Hepatic stellate cell (primary cell): Measurements from ENCODE around the gene NAGPA.

Experiments used
- DNase-seq: peaks from one replicate; pipeline ENCODE4 v3.0.0; 2011; ENCODE audit warnings: low spot score

The NAGPA gene

GRCh38 chr16:5027575-5028235 lies 6.0 kb downstream of the NAGPA start:
- no peak for DNase-seq

GRCh38 chr16:5027086-5027485 lies 6.6 kb downstream of the NAGPA start:
- DNase-seq, result no peak

- DNase-seq, result no peak
Measured at GRCh38 chr16:5026664-5027063, 7.1 kb downstream of the NAGPA start.

GRCh38 chr16:5025171-5025632 lies 8.5 kb downstream of the NAGPA start:
- DNase-seq, result no peak

GRCh38 chr16:5024632-5025031 lies 9.1 kb downstream of the NAGPA start:
- DNase-seq, result no peak

GRCh38 chr16:5022521-5022920 lies 11.2 kb downstream of the NAGPA start:
- DNase-seq, result no peak

- no peak for DNase-seq
Measured at GRCh38 chr16:5020551-5020950, 13.2 kb downstream of the NAGPA start.

GRCh38 chr16:5019775-5020174 lies 14.0 kb downstream of the NAGPA start:
- no peak for DNase-seq

- DNase-seq, result no peak
Measured at GRCh38 chr16:5018793-5019192, 14.9 kb downstream of the NAGPA start.

- no peak for DNase-seq
Measured at GRCh38 chr16:5017678-5017969, 16.1 kb downstream of the NAGPA start.

- no peak for DNase-seq
Measured at GRCh38 chr16:5016967-5017677, 16.6 kb downstream of the NAGPA start.

- no peak for DNase-seq
Measured at GRCh38 chr16:5015887-5016286, 17.8 kb downstream of the NAGPA start.

- DNase-seq, result no peak
Measured at GRCh38 chr16:5015351-5015750, 18.4 kb downstream of the NAGPA start.

GRCh38 chr16:5012887-5013286 lies 20.8 kb downstream of the NAGPA start:
- DNase-seq, result no peak

- no peak for DNase-seq
Measured at GRCh38 chr16:5011637-5012036, 22.1 kb downstream of the NAGPA start.

GRCh38 chr16:5010576-5011329 lies 23.0 kb downstream of the NAGPA start:
- DNase-seq, result no peak

GRCh38 chr16:5008311-5008731 lies 25.4 kb downstream of the NAGPA start:
- DNase-seq, result no peak

GRCh38 chr16:5007256-5007655 lies 26.5 kb downstream of the NAGPA start:
- no peak for DNase-seq

- no peak for DNase-seq
Measured at GRCh38 chr16:5006348-5007193, 27.2 kb downstream of the NAGPA start.

GRCh38 chr16:5005916-5006315 lies 27.8 kb downstream of the NAGPA start:
- no peak for DNase-seq

GRCh38 chr16:5004311-5004710 lies 29.4 kb downstream of the NAGPA start:
- DNase-seq, result no peak

- DNase-seq, result no peak
Measured at GRCh38 chr16:5003828-5004227, 29.9 kb downstream of the NAGPA start.
